Measurements from ENCODE around the gene NSUN6. TPM values are rescaled to one million over a fixed set of nuclear protein-coding genes. Genes with fewer than 3 reads are reported as not detected.
A peak's percentile ranks its signal among the peaks of the same experiment; 100 is the strongest.

The NSUN6 gene
- total RNA-seq, 1 donor from 2014 or later = 10.9 TPM

- no peak overlapping the region for H3K27ac ChIP-seq
- no peaks in the 10 kb centered on the region for H3K27me3 ChIP-seq
- no peak for ATAC-seq
- H3K4me3 ChIP-seq = no peak overlapping the region
- DNase-seq = no peak
- intact Hi-C loops (cut with DNase I) = no loop called here
- no peaks in the 10 kb centered on the region for H3K36me3 ChIP-seq
- no peaks in the 10 kb centered on the region for H3K4me1 ChIP-seq
- TF ChIP-seq, protein P1, sequence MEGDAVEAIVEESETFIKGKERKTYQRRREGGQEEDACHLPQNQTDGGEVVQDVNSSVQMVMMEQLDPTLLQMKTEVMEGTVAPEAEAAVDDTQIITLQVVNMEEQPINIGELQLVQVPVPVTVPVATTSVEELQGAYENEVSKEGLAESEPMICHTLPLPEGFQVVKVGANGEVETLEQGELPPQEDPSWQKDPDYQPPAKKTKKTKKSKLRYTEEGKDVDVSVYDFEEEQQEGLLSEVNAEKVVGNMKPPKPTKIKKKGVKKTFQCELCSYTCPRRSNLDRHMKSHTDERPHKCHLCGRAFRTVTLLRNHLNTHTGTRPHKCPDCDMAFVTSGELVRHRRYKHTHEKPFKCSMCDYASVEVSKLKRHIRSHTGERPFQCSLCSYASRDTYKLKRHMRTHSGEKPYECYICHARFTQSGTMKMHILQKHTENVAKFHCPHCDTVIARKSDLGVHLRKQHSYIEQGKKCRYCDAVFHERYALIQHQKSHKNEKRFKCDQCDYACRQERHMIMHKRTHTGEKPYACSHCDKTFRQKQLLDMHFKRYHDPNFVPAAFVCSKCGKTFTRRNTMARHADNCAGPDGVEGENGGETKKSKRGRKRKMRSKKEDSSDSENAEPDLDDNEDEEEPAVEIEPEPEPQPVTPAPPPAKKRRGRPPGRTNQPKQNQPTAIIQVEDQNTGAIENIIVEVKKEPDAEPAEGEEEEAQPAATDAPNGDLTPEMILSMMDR (IDR thresholded peaks at IDR 0.05) = no peak
- no peaks in the 10 kb centered on the region for H3K9me3 ChIP-seq
Observed at GRCh38 chr10:18687195-18687594, 35.8 kb upstream of the NSUN6 start.

DNA sequence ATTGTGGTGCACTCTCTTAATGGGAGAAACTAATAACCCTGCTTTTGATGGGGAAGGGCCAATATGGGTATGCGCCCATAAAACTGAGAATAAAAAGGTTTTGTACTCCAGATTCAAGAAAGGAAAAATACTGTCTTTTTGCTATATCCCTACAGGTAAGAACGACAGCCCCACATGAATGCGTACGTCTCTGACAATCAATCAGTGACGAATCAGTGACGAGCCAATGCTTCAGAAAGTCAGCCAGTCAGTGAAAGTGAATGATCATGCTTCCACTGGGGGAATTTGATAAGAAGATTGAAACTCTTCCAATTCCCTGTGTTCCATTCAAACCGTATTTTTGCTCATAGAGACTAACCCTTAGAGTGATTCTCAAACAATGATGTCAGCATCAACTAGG, 34.2 kb upstream of the NSUN6 start:
- H3K27me3 ChIP-seq = no peaks in the 10 kb centered on the region
- no peaks in the 10 kb centered on the region for H3K9me3 ChIP-seq
- no peak overlapping the region for H3K27ac ChIP-seq
- DNase-seq (no peak), ATAC-seq (no peak)
- H3K36me3 ChIP-seq = no peaks in the 10 kb centered on the region
- no peak overlapping the region for H3K4me3 ChIP-seq
- TF ChIP-seq, protein P1 (IDR thresholded peaks at IDR 0.05) = no peak
- peaks cover 9% of the 10 kb centered on the region for H3K4me1 ChIP-seq
- intact Hi-C loops (cut with DNase I) = no loop called here

GRCh38 chr10:18684953-18685352, 33.6 kb upstream of the NSUN6 start:
- peaks cover 9% of the 10 kb centered on the region for H3K4me1 ChIP-seq
- H3K4me3 ChIP-seq = no peak overlapping the region
- H3K36me3 ChIP-seq = no peaks in the 10 kb centered on the region
- H3K27ac ChIP-seq = no peak overlapping the region
- TF ChIP-seq, protein P1 (IDR thresholded peaks at IDR 0.05) = no peak
- ATAC-seq (no peak), DNase-seq (no peak)
- no peaks in the 10 kb centered on the region for H3K9me3 ChIP-seq
- intact Hi-C loops (cut with DNase I) = no loop called here
- no peaks in the 10 kb centered on the region for H3K27me3 ChIP-seq

DNA sequence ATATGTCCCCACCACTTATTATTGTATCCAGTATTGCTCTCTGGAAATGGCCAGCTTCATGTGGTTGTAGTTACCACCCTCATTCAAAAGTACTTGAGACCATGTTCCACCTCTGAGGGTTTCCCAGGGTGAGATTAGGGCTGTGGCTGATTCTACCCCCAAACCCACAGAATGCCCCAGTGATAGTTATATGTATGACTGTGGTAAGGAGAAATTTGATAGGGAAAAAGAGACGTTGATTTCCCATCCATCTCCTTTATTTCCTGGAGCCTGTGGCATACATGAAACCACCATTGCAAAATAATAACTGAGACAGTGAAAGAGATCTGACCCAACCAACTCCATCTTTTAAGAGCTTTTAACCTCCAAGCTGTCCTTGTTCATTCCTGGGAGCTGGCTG, 33.0 kb upstream of the NSUN6 start:
- H3K36me3 ChIP-seq = no peaks in the 10 kb centered on the region
- ATAC-seq (no peak), DNase-seq (no peak)
- H3K9me3 ChIP-seq = no peaks in the 10 kb centered on the region
- H3K27ac ChIP-seq = no peak overlapping the region
- intact Hi-C loops (cut with DNase I) = no loop called here
- H3K27me3 ChIP-seq = no peaks in the 10 kb centered on the region
- no peak overlapping the region for H3K4me3 ChIP-seq
- TF ChIP-seq, protein P1 (IDR thresholded peaks at IDR 0.05) = no peak
- peaks cover 9% of the 10 kb centered on the region for H3K4me1 ChIP-seq

DNA sequence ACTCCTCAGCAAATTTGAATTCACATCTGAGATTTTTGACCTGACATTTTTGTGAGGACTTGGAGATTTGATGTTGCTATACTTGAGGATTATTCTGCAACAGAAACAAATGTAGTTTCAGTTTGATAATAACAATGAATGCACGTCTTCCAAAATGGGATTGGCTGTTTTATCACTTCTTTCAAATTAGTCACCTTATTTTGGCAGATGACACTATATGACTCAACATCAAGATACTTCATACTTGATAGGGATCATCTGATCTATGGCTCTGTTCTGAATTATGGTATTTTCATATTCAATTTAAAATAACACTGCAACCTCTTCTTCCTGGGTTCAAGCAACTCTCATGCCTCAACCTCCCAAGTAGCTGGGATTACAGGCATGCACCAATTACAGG, 32.0 kb upstream of the NSUN6 start:
- no peaks in the 10 kb centered on the region for H3K36me3 ChIP-seq
- ATAC-seq = no peak
- DNase-seq = no peak
- intact Hi-C loops (cut with DNase I) = no loop called here
- TF ChIP-seq, protein P1 (IDR thresholded peaks at IDR 0.05) = no peak
- H3K27me3 ChIP-seq = no peaks in the 10 kb centered on the region
- no peak overlapping the region for H3K27ac ChIP-seq
- H3K4me3 ChIP-seq = no peak overlapping the region
- no peaks in the 10 kb centered on the region for H3K9me3 ChIP-seq
- H3K4me1 ChIP-seq = peaks cover 9% of the 10 kb centered on the region

GRCh38 chr10:18681971-18682411, 30.6 kb upstream of the NSUN6 start:
- DNase-seq (no peak), ATAC-seq (peak; percentile 62)
- TF ChIP-seq, protein P1 (IDR thresholded peaks at IDR 0.05) = no peak
- Histone ChIP-seq H3K9me3 (no peaks in the 10 kb centered on the region), H3K36me3 (no peaks in the 10 kb centered on the region), H3K4me1 (peaks cover 9% of the 10 kb centered on the region), H3K4me3 (no peak overlapping the region), H3K27me3 (no peaks in the 10 kb centered on the region), H3K27ac (no peak overlapping the region)
- intact Hi-C loops (cut with DNase I) = no loop called here
